Measurements from ENCODE around the gene PLB1.

Gene PLB1

GRCh38 chr2:28512607-28512965 is 16.7 kb downstream of the PLB1 start:
- Histone ChIP-seq H3K79me2 (ENCODE audit: low read length) (no peaks in the 10 kb centered on the region), H3K9me3 (replicated peaks; ENCODE audit: insufficient read depth, low read length) (no peaks in the 10 kb centered on the region), H3F3A (ENCODE audit: insufficient read depth, low read length) (no peaks in the 10 kb centered on the region), H3K27ac (ENCODE audit: low read length) (no peak overlapping the region), H3K36me3 (replicated peaks; ENCODE audit: insufficient read depth, low read length) (no peaks in the 10 kb centered on the region), H3K4me1 (ENCODE audit: low read length) (peaks cover 13% of the 10 kb centered on the region), H3K27me3 (replicated peaks; ENCODE audit: insufficient read depth, low read length) (no peaks in the 10 kb centered on the region), H3K4me2 (ENCODE audit: low read depth, low read length) (no peak overlapping the region), H3K4me3 (ENCODE audit: low read length) (no peak overlapping the region), H2AFZ (ENCODE audit: low read length) (no peak overlapping the region), H4K20me1 (ENCODE audit: insufficient read depth, low read length) (no peaks in the 10 kb centered on the region), H3K9ac (ENCODE audit: low read length) (no peak overlapping the region), H3K9me2 (replicated peaks; ENCODE audit: insufficient read depth, low read length) (no peaks in the 10 kb centered on the region)
- no peak for TF ChIP-seq EZH2phosphoT487 (IDR thresholded peaks at IDR 0.05; ENCODE audit: low read length)
- TF ChIP-seq EZH2 (optimal IDR thresholded peaks at IDR 0.05; ENCODE audit: low read depth, low read length) = no peak
- no peak for DNase-seq

GRCh38 chr2:28513097-28513496 is 17.2 kb downstream of the PLB1 start:
- Histone ChIP-seq H3K9me3 (replicated peaks; ENCODE audit: insufficient read depth, low read length) (no peaks in the 10 kb centered on the region), H3K4me2 (ENCODE audit: low read depth, low read length) (no peak overlapping the region), H3F3A (ENCODE audit: insufficient read depth, low read length) (no peaks in the 10 kb centered on the region), H3K79me2 (ENCODE audit: low read length) (no peaks in the 10 kb centered on the region), H3K9ac (ENCODE audit: low read length) (no peak overlapping the region), H3K27me3 (replicated peaks; ENCODE audit: insufficient read depth, low read length) (no peaks in the 10 kb centered on the region), H4K20me1 (ENCODE audit: insufficient read depth, low read length) (no peaks in the 10 kb centered on the region), H3K4me3 (ENCODE audit: low read length) (no peak overlapping the region), H2AFZ (ENCODE audit: low read length) (no peak overlapping the region), H3K4me1 (ENCODE audit: low read length) (peaks cover 11% of the 10 kb centered on the region), H3K9me2 (replicated peaks; ENCODE audit: insufficient read depth, low read length) (no peaks in the 10 kb centered on the region), H3K36me3 (replicated peaks; ENCODE audit: insufficient read depth, low read length) (no peaks in the 10 kb centered on the region), H3K27ac (ENCODE audit: low read length) (no peak overlapping the region)
- no peak for DNase-seq
- TF ChIP-seq EZH2phosphoT487 (IDR thresholded peaks at IDR 0.05; ENCODE audit: low read length) (no peak), CTCF (IDR thresholded peaks at IDR 0.05; ENCODE audit: low read length) (no peak), EZH2 (optimal IDR thresholded peaks at IDR 0.05; ENCODE audit: low read depth, low read length) (no peak)

- Histone ChIP-seq H3F3A (ENCODE audit: insufficient read depth, low read length) (no peaks in the 10 kb centered on the region), H3K27me3 (replicated peaks; ENCODE audit: insufficient read depth, low read length) (no peaks in the 10 kb centered on the region), H3K4me1 (ENCODE audit: low read length) (no peaks in the 10 kb centered on the region), H3K79me2 (ENCODE audit: low read length) (no peaks in the 10 kb centered on the region), H3K27ac (ENCODE audit: low read length) (no peak overlapping the region), H3K36me3 (replicated peaks; ENCODE audit: insufficient read depth, low read length) (no peaks in the 10 kb centered on the region), H3K9ac (ENCODE audit: low read length) (no peak overlapping the region), H3K4me3 (ENCODE audit: low read length) (no peak overlapping the region), H4K20me1 (ENCODE audit: insufficient read depth, low read length) (no peaks in the 10 kb centered on the region), H3K4me2 (ENCODE audit: low read depth, low read length) (no peak overlapping the region), H3K9me2 (replicated peaks; ENCODE audit: insufficient read depth, low read length) (no peaks in the 10 kb centered on the region), H3K9me3 (replicated peaks; ENCODE audit: insufficient read depth, low read length) (no peaks in the 10 kb centered on the region), H2AFZ (ENCODE audit: low read length) (no peak overlapping the region)
- TF ChIP-seq EZH2phosphoT487 (IDR thresholded peaks at IDR 0.05; ENCODE audit: low read length) = no peak
- no peak for TF ChIP-seq EZH2 (optimal IDR thresholded peaks at IDR 0.05; ENCODE audit: low read depth, low read length)
- no peak for DNase-seq
Observed at GRCh38 chr2:28515176-28515751, 19.4 kb downstream of the PLB1 start.

GRCh38 chr2:28516430-28516829 is 20.6 kb downstream of the PLB1 start:
- TF ChIP-seq CTCF (IDR thresholded peaks at IDR 0.05; ENCODE audit: low read length) (no peak), EZH2 (optimal IDR thresholded peaks at IDR 0.05; ENCODE audit: low read depth, low read length) (no peak), EZH2phosphoT487 (IDR thresholded peaks at IDR 0.05; ENCODE audit: low read length) (no peak)
- H3K9me2 ChIP-seq (replicated peaks; ENCODE audit: insufficient read depth, low read length) = no peaks in the 10 kb centered on the region
- DNase-seq = no peak
- H3K4me2 ChIP-seq (ENCODE audit: low read depth, low read length) = no peak overlapping the region
- no peak overlapping the region for H3K4me3 ChIP-seq (ENCODE audit: low read length)
- H3K79me2 ChIP-seq (ENCODE audit: low read length) = no peaks in the 10 kb centered on the region
- H2AFZ ChIP-seq (ENCODE audit: low read length) = no peak overlapping the region
- H3F3A ChIP-seq (ENCODE audit: insufficient read depth, low read length) = no peaks in the 10 kb centered on the region
- no peaks in the 10 kb centered on the region for H3K27me3 ChIP-seq (replicated peaks; ENCODE audit: insufficient read depth, low read length)
- no peak overlapping the region for H3K27ac ChIP-seq (ENCODE audit: low read length)
- no peak overlapping the region for H3K9ac ChIP-seq (ENCODE audit: low read length)
- no peaks in the 10 kb centered on the region for H3K4me1 ChIP-seq (ENCODE audit: low read length)
- no peaks in the 10 kb centered on the region for H3K36me3 ChIP-seq (replicated peaks; ENCODE audit: insufficient read depth, low read length)
- no peaks in the 10 kb centered on the region for H4K20me1 ChIP-seq (ENCODE audit: insufficient read depth, low read length)
- H3K9me3 ChIP-seq (replicated peaks; ENCODE audit: insufficient read depth, low read length) = no peaks in the 10 kb centered on the region

Measured in MM.1S (cell line).